ENCODE results near the gene OTX1.
A peak's percentile ranks its signal among the peaks of the same experiment; 100 is the strongest.
"Not testable (repeated sequence)": the region's sequence is repeated elsewhere in the genome, so short reads cannot be mapped to it uniquely, and the experiment has no call there.

Gene OTX1

GRCh38 chr2:63050334-63051041 is at the start of gene OTX1:
TSS of gene OTX1 (plus strand) at chr2:63050830. CDS start at chr2:63052991, 2,161 bp downstream.
- peak within 1 kb of the TSS; percentile 6 for H3K9ac ChIP-seq (ENCODE audit: low read length)
- H3K27me3 ChIP-seq (ENCODE audit: control insufficient read depth, insufficient read depth, low read length), result peaks cover 95% of the 10 kb centered on the region
- H3K4me1 ChIP-seq (ENCODE audit: control insufficient read depth, low read depth, low read length), result peaks cover 55% of the 10 kb centered on the region
- H3K27ac ChIP-seq (ENCODE audit: low read length), result no peak within 1 kb of the TSS
- no peaks in the 10 kb centered on the region for H3K36me3 ChIP-seq (ENCODE audit: control insufficient read depth, low read depth, low read length)
- no peaks in the 10 kb centered on the region for H3K9me3 ChIP-seq (ENCODE audit: control insufficient read depth, low read depth, low read length)
- peak within 1 kb of the TSS; percentile 80 for H3K4me3 ChIP-seq (ENCODE audit: low read length)

GRCh38 chr2:63001576-63001975 is 49.1 kb upstream of the OTX1 start:
- no peak overlapping the region for H3K4me3 ChIP-seq (ENCODE audit: low read length)
- H3K27ac ChIP-seq (ENCODE audit: low read length), result no peak overlapping the region
- H3K9me3 ChIP-seq (ENCODE audit: control insufficient read depth, low read depth, low read length), result no peaks in the 10 kb centered on the region
- H3K9ac ChIP-seq (ENCODE audit: low read length), result no peak overlapping the region
- no peaks in the 10 kb centered on the region for H3K4me1 ChIP-seq (ENCODE audit: control insufficient read depth, low read depth, low read length)
- H3K27me3 ChIP-seq (ENCODE audit: control insufficient read depth, insufficient read depth, low read length), result no peaks in the 10 kb centered on the region
- H3K36me3 ChIP-seq (ENCODE audit: control insufficient read depth, low read depth, low read length), result peaks cover 4% of the 10 kb centered on the region

- Histone ChIP-seq H3K27ac (ENCODE audit: low read length) (no peak overlapping the region), H3K4me3 (ENCODE audit: low read length) (no peak overlapping the region), H3K9ac (ENCODE audit: low read length) (no peak overlapping the region), H3K9me3 (ENCODE audit: control insufficient read depth, low read depth, low read length) (no peaks in the 10 kb centered on the region), H3K36me3 (ENCODE audit: control insufficient read depth, low read depth, low read length) (peaks cover 4% of the 10 kb centered on the region), H3K4me1 (ENCODE audit: control insufficient read depth, low read depth, low read length) (peaks cover 13% of the 10 kb centered on the region), H3K27me3 (ENCODE audit: control insufficient read depth, insufficient read depth, low read length) (no peaks in the 10 kb centered on the region)
These were observed 47.3 kb upstream of the OTX1 start for GRCh38 chr2:63003351-63003750.

GRCh38 chr2:63007813-63008458 is 42.7 kb upstream of the OTX1 start:
- Histone ChIP-seq H3K9me3 (ENCODE audit: control insufficient read depth, low read depth, low read length) (no peaks in the 10 kb centered on the region), H3K27me3 (ENCODE audit: control insufficient read depth, insufficient read depth, low read length) (no peaks in the 10 kb centered on the region), H3K36me3 (ENCODE audit: control insufficient read depth, low read depth, low read length) (peaks cover 4% of the 10 kb centered on the region), H3K27ac (ENCODE audit: low read length) (no peak overlapping the region), H3K4me1 (ENCODE audit: control insufficient read depth, low read depth, low read length) (peaks cover 41% of the 10 kb centered on the region), H3K4me3 (ENCODE audit: low read length) (peak overlapping the region; percentile 27), H3K9ac (ENCODE audit: low read length) (no peak overlapping the region)

- H3K27ac ChIP-seq (ENCODE audit: low read length), result no peak overlapping the region
- peaks cover 50% of the 10 kb centered on the region for H3K4me1 ChIP-seq (ENCODE audit: control insufficient read depth, low read depth, low read length)
- peak overlapping the region; percentile 13 for H3K4me3 ChIP-seq (ENCODE audit: low read length)
- no peaks in the 10 kb centered on the region for H3K9me3 ChIP-seq (ENCODE audit: control insufficient read depth, low read depth, low read length)
- no peak overlapping the region for H3K9ac ChIP-seq (ENCODE audit: low read length)
- H3K36me3 ChIP-seq (ENCODE audit: control insufficient read depth, low read depth, low read length), result peaks cover 4% of the 10 kb centered on the region
- H3K27me3 ChIP-seq (ENCODE audit: control insufficient read depth, insufficient read depth, low read length), result no peaks in the 10 kb centered on the region
These were observed 41.8 kb upstream of the OTX1 start for GRCh38 chr2:63008838-63009237.

- H3K9me3 ChIP-seq (ENCODE audit: control insufficient read depth, low read depth, low read length), result no peaks in the 10 kb centered on the region
- H3K27me3 ChIP-seq (ENCODE audit: control insufficient read depth, insufficient read depth, low read length), result no peaks in the 10 kb centered on the region
- peaks cover 4% of the 10 kb centered on the region for H3K36me3 ChIP-seq (ENCODE audit: control insufficient read depth, low read depth, low read length)
- no peak overlapping the region for H3K9ac ChIP-seq (ENCODE audit: low read length)
- no peak overlapping the region for H3K27ac ChIP-seq (ENCODE audit: low read length)
- peaks cover 52% of the 10 kb centered on the region for H3K4me1 ChIP-seq (ENCODE audit: control insufficient read depth, low read depth, low read length)
- no peak overlapping the region for H3K4me3 ChIP-seq (ENCODE audit: low read length)
These were observed 41.1 kb upstream of the OTX1 start for GRCh38 chr2:63009490-63009889.

GRCh38 chr2:63012541-63012940 is 38.1 kb upstream of the OTX1 start:
- H3K4me1 ChIP-seq (ENCODE audit: control insufficient read depth, low read depth, low read length), result peaks cover 47% of the 10 kb centered on the region
- H3K27ac ChIP-seq (ENCODE audit: low read length), result no peak overlapping the region
- H3K9me3 ChIP-seq (ENCODE audit: control insufficient read depth, low read depth, low read length), result no peaks in the 10 kb centered on the region
- H3K27me3 ChIP-seq (ENCODE audit: control insufficient read depth, insufficient read depth, low read length), result no peaks in the 10 kb centered on the region
- no peaks in the 10 kb centered on the region for H3K36me3 ChIP-seq (ENCODE audit: control insufficient read depth, low read depth, low read length)
- H3K4me3 ChIP-seq (ENCODE audit: low read length), result no peak overlapping the region
- no peak overlapping the region for H3K9ac ChIP-seq (ENCODE audit: low read length)

GRCh38 chr2:63013438-63013837 is 37.2 kb upstream of the OTX1 start:
- H3K27me3 ChIP-seq (ENCODE audit: control insufficient read depth, insufficient read depth, low read length), result no peaks in the 10 kb centered on the region
- H3K27ac ChIP-seq (ENCODE audit: low read length), result no peak overlapping the region
- no peak overlapping the region for H3K9ac ChIP-seq (ENCODE audit: low read length)
- no peak overlapping the region for H3K4me3 ChIP-seq (ENCODE audit: low read length)
- H3K9me3 ChIP-seq (ENCODE audit: control insufficient read depth, low read depth, low read length), result no peaks in the 10 kb centered on the region
- H3K4me1 ChIP-seq (ENCODE audit: control insufficient read depth, low read depth, low read length), result peaks cover 38% of the 10 kb centered on the region
- no peaks in the 10 kb centered on the region for H3K36me3 ChIP-seq (ENCODE audit: control insufficient read depth, low read depth, low read length)

GRCh38 chr2:63015389-63015788 is 35.2 kb upstream of the OTX1 start:
- Histone ChIP-seq H3K4me1 (ENCODE audit: control insufficient read depth, low read depth, low read length) (peaks cover 25% of the 10 kb centered on the region), H3K9me3 (ENCODE audit: control insufficient read depth, low read depth, low read length) (no peaks in the 10 kb centered on the region), H3K27ac (ENCODE audit: low read length) (no peak overlapping the region), H3K9ac (ENCODE audit: low read length) (no peak overlapping the region), H3K36me3 (ENCODE audit: control insufficient read depth, low read depth, low read length) (no peaks in the 10 kb centered on the region), H3K27me3 (ENCODE audit: control insufficient read depth, insufficient read depth, low read length) (no peaks in the 10 kb centered on the region), H3K4me3 (ENCODE audit: low read length) (no peak overlapping the region)

GRCh38 chr2:63018439-63018838 is 32.2 kb upstream of the OTX1 start:
- H3K36me3 ChIP-seq (ENCODE audit: control insufficient read depth, low read depth, low read length), result no peaks in the 10 kb centered on the region
- no peak overlapping the region for H3K9ac ChIP-seq (ENCODE audit: low read length)
- H3K9me3 ChIP-seq (ENCODE audit: control insufficient read depth, low read depth, low read length), result no peaks in the 10 kb centered on the region
- H3K4me3 ChIP-seq (ENCODE audit: low read length), result no peak overlapping the region
- H3K4me1 ChIP-seq (ENCODE audit: control insufficient read depth, low read depth, low read length), result peaks cover 6% of the 10 kb centered on the region
- no peak overlapping the region for H3K27ac ChIP-seq (ENCODE audit: low read length)
- no peaks in the 10 kb centered on the region for H3K27me3 ChIP-seq (ENCODE audit: control insufficient read depth, insufficient read depth, low read length)

- not testable (repeated sequence) for H3K9ac ChIP-seq (ENCODE audit: low read length); H3K4me1 ChIP-seq (ENCODE audit: control insufficient read depth, low read depth, low read length); H3K36me3 ChIP-seq (ENCODE audit: control insufficient read depth, low read depth, low read length); H3K4me3 ChIP-seq (ENCODE audit: low read length); H3K27me3 ChIP-seq (ENCODE audit: control insufficient read depth, insufficient read depth, low read length); H3K27ac ChIP-seq (ENCODE audit: low read length); H3K9me3 ChIP-seq (ENCODE audit: control insufficient read depth, low read depth, low read length)
These were observed 30.9 kb upstream of the OTX1 start for GRCh38 chr2:63019686-63020085.

- no peak overlapping the region for H3K9ac ChIP-seq (ENCODE audit: low read length)
- no peaks in the 10 kb centered on the region for H3K4me1 ChIP-seq (ENCODE audit: control insufficient read depth, low read depth, low read length)
- H3K9me3 ChIP-seq (ENCODE audit: control insufficient read depth, low read depth, low read length), result no peaks in the 10 kb centered on the region
- H3K27me3 ChIP-seq (ENCODE audit: control insufficient read depth, insufficient read depth, low read length), result no peaks in the 10 kb centered on the region
- H3K36me3 ChIP-seq (ENCODE audit: control insufficient read depth, low read depth, low read length), result no peaks in the 10 kb centered on the region
- H3K4me3 ChIP-seq (ENCODE audit: low read length), result no peak overlapping the region
- no peak overlapping the region for H3K27ac ChIP-seq (ENCODE audit: low read length)
These were observed 27.2 kb upstream of the OTX1 start for GRCh38 chr2:63023444-63023843.

Data from iPS-18a (cell line).